ENCODE measurements around the gene DLX2.

- TF ChIP-seq, protein P1, sequence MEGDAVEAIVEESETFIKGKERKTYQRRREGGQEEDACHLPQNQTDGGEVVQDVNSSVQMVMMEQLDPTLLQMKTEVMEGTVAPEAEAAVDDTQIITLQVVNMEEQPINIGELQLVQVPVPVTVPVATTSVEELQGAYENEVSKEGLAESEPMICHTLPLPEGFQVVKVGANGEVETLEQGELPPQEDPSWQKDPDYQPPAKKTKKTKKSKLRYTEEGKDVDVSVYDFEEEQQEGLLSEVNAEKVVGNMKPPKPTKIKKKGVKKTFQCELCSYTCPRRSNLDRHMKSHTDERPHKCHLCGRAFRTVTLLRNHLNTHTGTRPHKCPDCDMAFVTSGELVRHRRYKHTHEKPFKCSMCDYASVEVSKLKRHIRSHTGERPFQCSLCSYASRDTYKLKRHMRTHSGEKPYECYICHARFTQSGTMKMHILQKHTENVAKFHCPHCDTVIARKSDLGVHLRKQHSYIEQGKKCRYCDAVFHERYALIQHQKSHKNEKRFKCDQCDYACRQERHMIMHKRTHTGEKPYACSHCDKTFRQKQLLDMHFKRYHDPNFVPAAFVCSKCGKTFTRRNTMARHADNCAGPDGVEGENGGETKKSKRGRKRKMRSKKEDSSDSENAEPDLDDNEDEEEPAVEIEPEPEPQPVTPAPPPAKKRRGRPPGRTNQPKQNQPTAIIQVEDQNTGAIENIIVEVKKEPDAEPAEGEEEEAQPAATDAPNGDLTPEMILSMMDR (IDR thresholded peaks at IDR 0.05) = no peak
- TF ChIP-seq EZH2 (IDR thresholded peaks at IDR 0.05) (no peak), EZH2phosphoT487 (IDR thresholded peaks at IDR 0.05) (no peak)
Measured at GRCh38 chr2:172066394-172066886, 36.3 kb downstream of the DLX2 start.
